Natural killer cell (primary cell): Measurements from ENCODE around the gene METTL26. TPM values are rescaled to one million over a fixed set of nuclear protein-coding genes. Genes with fewer than 3 reads are reported as not detected.

Experiments
- ATAC-seq, 3 donors: fragments of 150-1000 bp in 2 of 3; fragments of 200-7000 bp in 1 of 3; cut with Tn5 transposase; 1 replicate in 1 of 3; 2 replicates in 2 of 3; pipeline ENCODE4 v1.10.0; 2021; ENCODE audit warnings: mild to moderate bottlenecking in 2 of 3, moderate library complexity in 2 of 3
- DNase-seq, 2 donors: peaks; one replicate each; pipeline versions ENCODE4 v3.0.0 to v3.0.0-alpha.2; 2013 to 2021; ENCODE audit warnings: mixed read lengths in 1 of 2
- H3K27ac ChIP-seq: one replicate; pipeline ENCODE4 v1.5.1; 2013; ENCODE audit warnings: mild to moderate bottlenecking, low read length
- H3K27me3 ChIP-seq: one replicate; pipeline ENCODE4 v1.6.1; 2013; ENCODE audit warnings: low read length; ENCODE audit not compliant: control insufficient read depth, insufficient read depth
- H3K36me3 ChIP-seq: one replicate; pipeline ENCODE4 v1.6.1; 2013; ENCODE audit warnings: low read length; ENCODE audit not compliant: control insufficient read depth, insufficient read depth
- H3K4me1 ChIP-seq: one replicate; pipeline ENCODE4 v1.6.1; 2013; ENCODE audit warnings: low read length; ENCODE audit not compliant: control insufficient read depth, insufficient read depth
- H3K4me3 ChIP-seq: one replicate; pipeline ENCODE4 v1.5.1; 2013; ENCODE audit warnings: low read length
- H3K9me3 ChIP-seq: one replicate; pipeline ENCODE4 v1.6.1; 2013; ENCODE audit warnings: low read length; ENCODE audit not compliant: control insufficient read depth, insufficient read depth
- H3K27ac Mint-ChIP-seq, 2 donors: one replicate each; pipeline ENCODE4 v1.8.0; 2022; ENCODE audit warnings: mild to moderate bottlenecking in 2 of 2, mixed read lengths in 2 of 2, moderate library complexity in 1 of 2
- H3K27me3 Mint-ChIP-seq, 2 donors: one replicate each; pipeline ENCODE4 v1.8.0; 2022; ENCODE audit warnings: low read depth in 2 of 2, mixed read lengths in 2 of 2
- H3K36me3 Mint-ChIP-seq: one replicate; pipeline ENCODE4 v1.8.0; 2022; ENCODE audit warnings: mixed read lengths
- H3K4me1 Mint-ChIP-seq, 2 donors: one replicate each; pipeline ENCODE4 v1.8.0; 2022; ENCODE audit warnings: mixed read lengths in 2 of 2
- H3K4me3 Mint-ChIP-seq: one replicate; pipeline ENCODE4 v1.8.0; 2022; ENCODE audit warnings: mild to moderate bottlenecking, moderate library complexity, mixed read lengths
- H3K9me3 Mint-ChIP-seq, 2 donors: one replicate each; pipeline ENCODE4 v1.8.0; 2022; ENCODE audit warnings: mixed read lengths in 2 of 2
- WGBS: methylation state at CpG from one replicate; pipeline ENCODE4 v1.1.7; 2013; ENCODE audit warnings: missing lambda C conversion rate; ENCODE audit not compliant: insufficient coverage; 5-methylcytosine and 5-hydroxymethylcytosine counted together
- intact Hi-C: fragments of 100-400 bp; cut with micrococcal nuclease; formaldehyde crosslinking; loops from one replicate; pipeline ENCODE4 v1.14.2; 2022
- total RNA-seq, 4 donors: library from RNA; stranded (reverse); fragments of 120-200 nt in 1 of 4; gene quantifications; one replicate each; pipeline versions ENCODE4 v1.2.3 to v1.2.4, GENCODE V29; 2013 to 2022
- TF ChIP-seq, protein P1 (sequence below): fragments of 200-600 bp; IDR thresholded peaks from one replicate; pipeline ENCODE4 v1.8.0; 2022; ENCODE audit warnings: antibody characterized with exemption

METTL26 gene
- total RNA-seq, 3 donors from 2014 or later (not counting 1 experiment from before 2014, with no cell fraction given) = 33.7 to 36.3 (median 36.1) TPM

DNA sequence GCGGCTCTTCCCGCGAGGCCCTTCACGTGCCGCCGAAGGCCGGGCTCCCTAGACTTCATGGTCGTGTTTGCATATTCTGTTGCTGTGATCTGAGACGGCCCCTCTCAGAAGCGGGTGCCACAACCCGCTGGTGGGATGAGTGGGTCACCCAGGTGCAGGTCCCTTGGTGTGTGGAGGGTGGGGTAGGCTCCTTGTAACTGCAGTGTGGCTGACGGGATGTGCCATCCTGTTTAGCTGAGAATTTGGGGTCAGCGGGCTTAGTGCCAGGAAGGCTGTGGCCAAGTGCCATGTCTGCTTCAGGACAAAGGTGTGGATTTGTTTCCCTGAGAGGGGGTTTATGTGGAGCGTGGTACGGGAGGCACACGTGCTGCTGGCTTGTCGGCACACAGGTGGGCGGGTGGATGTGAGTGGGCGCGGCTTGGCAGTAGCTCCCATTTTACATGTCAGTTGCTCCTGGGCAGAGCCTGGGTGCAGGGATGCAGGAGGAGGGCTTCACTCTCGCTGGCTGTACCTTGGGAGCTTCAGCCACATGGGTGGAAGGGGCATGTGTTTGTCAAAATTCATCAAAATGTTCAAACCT lies 14.5 kb downstream of the METTL26 start:
- Mint-ChIP-seq H3K27ac (no peak overlapping the region), H3K36me3 (no peaks in the 10 kb centered on the region), H3K27me3 (no peaks in the 10 kb centered on the region), H3K9me3 (no peaks in the 10 kb centered on the region), H3K4me1 (peaks cover 0 to 5% of the 10 kb centered on the region in 2 donors), H3K4me3 (no peak overlapping the region)
- Histone ChIP-seq H3K36me3 (peaks cover 4% of the 10 kb centered on the region), H3K27me3 (no peaks in the 10 kb centered on the region), H3K27ac (no peak overlapping the region), H3K4me3 (no peak overlapping the region), H3K4me1 (no peaks in the 10 kb centered on the region), H3K9me3 (no peaks in the 10 kb centered on the region)
- intact Hi-C loops = no loop called here
- DNase-seq (no peak), ATAC-seq (no peak)
- TF ChIP-seq, protein P1, sequence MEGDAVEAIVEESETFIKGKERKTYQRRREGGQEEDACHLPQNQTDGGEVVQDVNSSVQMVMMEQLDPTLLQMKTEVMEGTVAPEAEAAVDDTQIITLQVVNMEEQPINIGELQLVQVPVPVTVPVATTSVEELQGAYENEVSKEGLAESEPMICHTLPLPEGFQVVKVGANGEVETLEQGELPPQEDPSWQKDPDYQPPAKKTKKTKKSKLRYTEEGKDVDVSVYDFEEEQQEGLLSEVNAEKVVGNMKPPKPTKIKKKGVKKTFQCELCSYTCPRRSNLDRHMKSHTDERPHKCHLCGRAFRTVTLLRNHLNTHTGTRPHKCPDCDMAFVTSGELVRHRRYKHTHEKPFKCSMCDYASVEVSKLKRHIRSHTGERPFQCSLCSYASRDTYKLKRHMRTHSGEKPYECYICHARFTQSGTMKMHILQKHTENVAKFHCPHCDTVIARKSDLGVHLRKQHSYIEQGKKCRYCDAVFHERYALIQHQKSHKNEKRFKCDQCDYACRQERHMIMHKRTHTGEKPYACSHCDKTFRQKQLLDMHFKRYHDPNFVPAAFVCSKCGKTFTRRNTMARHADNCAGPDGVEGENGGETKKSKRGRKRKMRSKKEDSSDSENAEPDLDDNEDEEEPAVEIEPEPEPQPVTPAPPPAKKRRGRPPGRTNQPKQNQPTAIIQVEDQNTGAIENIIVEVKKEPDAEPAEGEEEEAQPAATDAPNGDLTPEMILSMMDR = no peak
- 95% methylated on average over 21 of the region's 21 CpGs for WGBS

DNA sequence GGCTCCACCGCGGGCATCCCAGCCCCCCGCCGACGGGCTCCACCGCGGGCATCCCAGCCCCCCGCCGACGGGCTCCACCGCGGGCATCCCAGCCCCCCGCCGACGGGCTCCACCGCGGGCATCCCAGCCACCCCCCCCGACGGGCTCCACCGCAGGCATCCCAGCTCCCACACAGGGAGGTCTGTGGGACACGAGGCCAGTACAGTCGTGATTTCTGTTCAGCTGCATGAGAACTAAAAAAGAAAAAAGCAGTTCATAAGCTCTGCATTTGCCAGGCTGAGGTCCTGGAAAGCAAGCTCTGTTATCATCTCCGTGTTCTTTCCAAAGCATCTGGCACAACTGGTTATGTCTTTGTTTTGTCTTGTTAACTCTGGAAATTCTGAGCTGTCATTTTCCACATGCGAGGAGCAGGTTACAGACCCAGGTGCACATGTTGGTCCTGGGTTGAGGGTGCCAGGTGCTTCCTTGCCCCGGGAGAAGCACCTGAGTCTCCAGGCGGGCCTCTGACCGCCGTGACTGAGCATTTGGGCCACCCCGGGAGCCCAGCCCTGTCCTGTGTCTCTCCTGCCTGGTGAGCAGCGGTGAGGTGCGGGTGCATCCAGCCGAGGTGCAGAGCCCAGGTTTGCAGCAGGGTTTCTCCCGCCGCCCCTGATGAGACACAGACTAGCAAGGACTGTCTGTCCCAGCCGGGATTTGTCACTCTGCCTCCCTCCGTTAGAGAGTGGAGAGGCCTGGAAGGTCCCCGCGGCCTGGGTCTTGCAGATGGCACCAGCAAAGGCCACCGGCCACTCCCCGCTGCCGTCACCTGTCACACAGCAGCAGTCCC lies 15.2 kb downstream of the METTL26 start:
- H3K4me3 Mint-ChIP-seq = no peak overlapping the region
- H3K4me3 ChIP-seq = no peak overlapping the region
- WGBS = 94% methylated on average over 38 of the region's 41 CpGs
- DNase-seq (no peak), ATAC-seq (no peak)
- intact Hi-C loops = no loop called here
- TF ChIP-seq, protein P1 = no peak
- no peaks in the 10 kb centered on the region for H3K27me3 ChIP-seq
- no peaks in the 10 kb centered on the region for H3K9me3 Mint-ChIP-seq
- H3K9me3 ChIP-seq = no peaks in the 10 kb centered on the region
- H3K27ac Mint-ChIP-seq = no peak overlapping the region
- H3K4me1 ChIP-seq = no peaks in the 10 kb centered on the region
- no peak overlapping the region for H3K27ac ChIP-seq
- H3K4me1 Mint-ChIP-seq = peaks cover 0 to 5% of the 10 kb centered on the region in 2 donors
- H3K36me3 ChIP-seq = peaks cover 4% of the 10 kb centered on the region
- H3K36me3 Mint-ChIP-seq = no peaks in the 10 kb centered on the region
- no peaks in the 10 kb centered on the region for H3K27me3 Mint-ChIP-seq

DNA sequence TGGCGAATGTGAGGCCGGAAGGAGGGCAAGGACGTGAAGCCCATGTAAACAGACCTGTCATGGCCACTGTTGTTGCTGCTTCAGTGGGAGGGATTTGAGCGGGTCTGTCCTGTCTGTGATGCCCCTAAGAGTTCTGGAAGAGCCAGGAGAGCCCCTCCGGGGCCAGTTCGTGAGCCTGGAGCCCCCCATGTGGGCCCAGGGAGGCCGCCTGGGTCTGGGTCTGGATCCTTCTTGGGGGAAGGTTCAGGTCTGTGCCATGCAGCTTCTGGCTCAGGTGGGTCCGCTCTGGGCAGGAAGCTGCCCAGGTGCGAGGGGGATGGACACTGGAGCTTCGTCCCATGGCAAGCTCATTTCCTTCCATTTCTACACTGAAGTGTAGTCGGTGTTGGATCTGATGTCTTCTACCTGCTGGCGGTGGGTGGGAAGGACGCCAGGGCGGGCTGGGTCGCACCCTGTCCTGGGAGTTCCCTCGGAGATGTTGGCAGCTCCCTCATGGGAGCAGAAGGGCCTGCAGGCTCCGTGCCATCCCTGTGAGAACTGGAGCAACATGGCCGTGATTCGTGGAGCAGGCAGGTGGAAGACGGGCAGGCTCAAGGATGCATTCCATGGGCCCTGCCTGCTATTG lies 16.5 kb downstream of the METTL26 start:
- Mint-ChIP-seq H3K27me3 (no peaks in the 10 kb centered on the region), H3K4me1 (peaks cover 0 to 5% of the 10 kb centered on the region in 2 donors), H3K4me3 (no peak overlapping the region), H3K27ac (no peak overlapping the region), H3K9me3 (no peaks in the 10 kb centered on the region), H3K36me3 (no peaks in the 10 kb centered on the region)
- Histone ChIP-seq H3K27me3 (no peaks in the 10 kb centered on the region), H3K9me3 (no peaks in the 10 kb centered on the region), H3K36me3 (no peaks in the 10 kb centered on the region), H3K4me1 (no peaks in the 10 kb centered on the region), H3K4me3 (no peak overlapping the region), H3K27ac (no peak overlapping the region)
- no peak for ATAC-seq
- TF ChIP-seq, protein P1 = no peak
- WGBS = 97% methylated on average over 20 of the region's 20 CpGs
- intact Hi-C loops = no loop called here
- no peak for DNase-seq
